Measurements from ENCODE around the gene ITIH1.
"Not testable (repeated sequence)": the region's sequence is repeated elsewhere in the genome, so short reads cannot be mapped to it uniquely, and the experiment has no call there.

ITIH1 gene

GRCh38 chr3:52774901-52775864 lies 2.2 kb upstream of the ITIH1 start:
- DNase-seq (ENCODE audit: low spot score): no peak

DNA sequence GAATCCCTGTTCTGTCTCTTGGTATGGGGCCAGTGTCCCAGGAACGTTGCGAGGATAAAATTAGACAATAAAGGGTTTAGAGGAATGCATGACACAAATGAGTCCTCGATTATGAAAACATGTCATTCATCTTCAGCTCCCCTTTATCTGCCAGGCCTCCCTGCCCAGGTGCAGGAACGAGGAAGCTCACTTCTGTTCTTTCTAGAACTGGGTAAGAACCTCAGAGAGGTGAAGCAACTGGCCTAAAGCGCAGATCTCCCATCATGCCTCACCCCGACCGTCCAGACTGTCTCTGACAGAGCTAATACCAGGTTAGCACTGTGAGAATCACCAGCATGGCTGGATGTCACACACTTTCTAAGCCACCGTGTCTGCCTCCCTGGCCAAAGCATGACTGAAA lies 1.5 kb upstream of the ITIH1 start:
- no peak for DNase-seq (ENCODE audit: low spot score)

GRCh38 chr3:52776486-52776885 lies 913 bp upstream of the ITIH1 start:
- not testable (repeated sequence) for DNase-seq (ENCODE audit: low spot score)

- DNase-seq (ENCODE audit: low spot score): no peak
These were observed 783 bp downstream of the ITIH1 start for GRCh38 chr3:52777959-52778805.

- no peak for DNase-seq (ENCODE audit: low spot score)
These were observed 1.8 kb downstream of the ITIH1 start for GRCh38 chr3:52779011-52779836.

GRCh38 chr3:52779837-52780585 lies 2.6 kb downstream of the ITIH1 start:
- DNase-seq (ENCODE audit: low spot score): no peak

- DNase-seq (ENCODE audit: low spot score): no peak
These were observed 4.3 kb downstream of the ITIH1 start for GRCh38 chr3:52781741-52782140.

DNA sequence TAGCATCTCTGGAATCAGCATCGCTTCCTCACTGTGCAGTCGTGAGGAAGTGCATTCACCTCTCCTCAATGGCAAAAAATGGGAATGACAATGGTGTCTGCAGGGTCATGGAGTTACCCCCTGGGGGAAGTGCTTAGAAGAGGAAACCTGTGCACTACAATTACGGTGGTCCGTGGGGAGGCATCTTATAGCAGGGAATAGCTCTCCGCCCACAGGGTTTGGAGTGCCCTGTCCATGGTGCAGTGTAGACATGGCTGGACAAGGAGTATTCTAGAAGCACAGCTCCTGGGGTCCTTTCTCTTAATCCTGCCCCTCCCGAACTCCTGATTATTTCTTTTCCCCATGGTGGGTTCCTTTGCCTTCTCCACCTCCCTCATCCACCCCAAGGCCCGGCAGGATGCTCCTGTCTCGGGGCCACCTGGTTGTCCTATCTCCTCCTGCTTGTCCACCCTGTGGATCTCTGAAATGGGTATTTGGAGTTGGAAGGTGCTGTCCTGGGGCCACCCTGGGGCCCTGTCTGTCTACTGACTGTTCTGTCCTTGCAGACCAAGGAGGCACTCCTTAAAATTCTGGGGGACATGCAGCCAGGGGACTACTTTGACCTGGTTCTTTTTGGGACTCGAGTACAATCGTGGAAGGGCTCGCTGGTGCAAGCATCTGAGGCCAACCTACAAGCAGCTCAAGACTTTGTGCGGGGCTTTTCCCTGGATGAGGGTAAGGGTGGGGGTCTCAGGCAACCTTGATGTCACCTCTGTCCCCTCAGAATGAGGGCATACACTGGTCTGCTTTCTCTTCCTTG lies 5.2 kb downstream of the ITIH1 start:
- no peak for DNase-seq (ENCODE audit: low spot score)

GRCh38 chr3:52783211-52783555 lies 5.8 kb downstream of the ITIH1 start:
- DNase-seq (ENCODE audit: low spot score): no peak

- no peak for DNase-seq (ENCODE audit: low spot score)
These were observed 6.7 kb downstream of the ITIH1 start for GRCh38 chr3:52784021-52784621.

DNA sequence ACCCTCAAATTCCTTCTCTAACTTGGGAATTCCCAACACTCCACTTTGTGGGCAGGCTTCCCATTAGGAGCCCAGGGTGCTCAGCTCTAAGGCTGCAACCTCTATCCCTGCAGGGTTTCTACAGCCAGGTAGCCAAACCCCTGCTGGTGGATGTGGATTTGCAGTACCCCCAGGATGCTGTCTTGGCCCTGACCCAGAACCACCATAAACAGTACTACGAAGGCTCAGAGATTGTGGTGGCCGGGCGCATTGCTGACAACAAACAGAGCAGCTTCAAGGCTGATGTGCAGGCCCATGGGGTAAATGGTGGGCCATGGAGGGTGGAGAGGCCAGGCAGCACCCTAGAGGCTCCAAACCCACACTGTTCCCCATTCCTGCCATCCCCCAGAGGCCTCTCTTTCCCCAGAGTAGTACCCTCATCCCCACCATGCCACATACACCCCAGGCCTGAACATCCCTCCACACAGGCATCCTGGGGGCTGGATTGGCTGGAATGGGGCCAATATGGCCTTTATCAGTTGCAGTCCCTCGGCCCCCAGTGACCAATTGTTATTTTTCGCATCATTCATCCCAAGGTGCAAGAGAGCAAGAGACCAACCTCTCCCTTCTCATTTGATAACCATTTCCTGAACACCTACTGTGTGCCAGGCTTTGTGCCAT lies 7.7 kb downstream of the ITIH1 start:
- no peak for DNase-seq (ENCODE audit: low spot score)

DNA sequence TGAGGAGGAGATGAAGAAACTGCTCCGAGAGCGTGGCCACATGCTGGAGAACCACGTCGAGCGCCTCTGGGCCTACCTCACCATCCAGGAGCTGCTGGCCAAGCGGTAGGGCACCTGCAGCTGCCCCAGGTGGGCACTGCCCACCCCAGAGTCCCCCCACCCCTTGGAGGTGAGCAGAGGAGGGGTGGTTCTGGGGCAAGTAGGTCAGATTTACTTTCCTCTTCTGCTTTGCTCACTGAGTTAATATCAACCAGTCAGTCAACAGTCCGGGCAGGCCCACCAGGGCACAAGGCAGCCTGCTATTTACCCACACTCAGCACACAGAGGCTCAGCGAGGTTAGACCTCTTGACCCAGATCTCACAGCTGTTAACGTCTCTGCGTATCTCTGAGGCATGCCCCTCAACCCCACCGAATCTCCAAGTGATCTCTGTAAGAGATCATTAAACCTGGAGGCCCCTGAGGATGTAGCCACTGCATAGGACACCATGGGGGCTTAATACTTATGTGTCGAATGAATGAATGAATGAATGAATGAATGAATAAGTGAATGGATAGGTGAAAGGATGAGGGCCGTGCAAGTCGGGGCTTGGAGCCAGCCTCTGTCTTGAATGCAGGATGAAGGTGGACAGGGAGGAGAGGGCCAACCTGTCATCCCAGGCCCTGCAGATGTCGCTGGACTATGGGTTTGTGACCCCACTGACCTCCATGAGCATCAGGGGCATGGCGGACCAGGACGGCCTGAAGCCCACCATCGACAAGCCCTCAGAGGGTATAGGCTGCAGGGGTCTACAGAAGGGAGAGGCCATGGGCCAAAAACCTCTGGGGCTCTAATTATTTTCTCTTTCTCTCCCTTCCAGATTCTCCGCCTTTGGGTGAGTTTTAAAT lies 9.2 kb downstream of the ITIH1 start:
- DNase-seq (ENCODE audit: low spot score): no peak

GRCh38 chr3:52787246-52787645 lies 9.8 kb downstream of the ITIH1 start:
- no peak for DNase-seq (ENCODE audit: low spot score)

DNA sequence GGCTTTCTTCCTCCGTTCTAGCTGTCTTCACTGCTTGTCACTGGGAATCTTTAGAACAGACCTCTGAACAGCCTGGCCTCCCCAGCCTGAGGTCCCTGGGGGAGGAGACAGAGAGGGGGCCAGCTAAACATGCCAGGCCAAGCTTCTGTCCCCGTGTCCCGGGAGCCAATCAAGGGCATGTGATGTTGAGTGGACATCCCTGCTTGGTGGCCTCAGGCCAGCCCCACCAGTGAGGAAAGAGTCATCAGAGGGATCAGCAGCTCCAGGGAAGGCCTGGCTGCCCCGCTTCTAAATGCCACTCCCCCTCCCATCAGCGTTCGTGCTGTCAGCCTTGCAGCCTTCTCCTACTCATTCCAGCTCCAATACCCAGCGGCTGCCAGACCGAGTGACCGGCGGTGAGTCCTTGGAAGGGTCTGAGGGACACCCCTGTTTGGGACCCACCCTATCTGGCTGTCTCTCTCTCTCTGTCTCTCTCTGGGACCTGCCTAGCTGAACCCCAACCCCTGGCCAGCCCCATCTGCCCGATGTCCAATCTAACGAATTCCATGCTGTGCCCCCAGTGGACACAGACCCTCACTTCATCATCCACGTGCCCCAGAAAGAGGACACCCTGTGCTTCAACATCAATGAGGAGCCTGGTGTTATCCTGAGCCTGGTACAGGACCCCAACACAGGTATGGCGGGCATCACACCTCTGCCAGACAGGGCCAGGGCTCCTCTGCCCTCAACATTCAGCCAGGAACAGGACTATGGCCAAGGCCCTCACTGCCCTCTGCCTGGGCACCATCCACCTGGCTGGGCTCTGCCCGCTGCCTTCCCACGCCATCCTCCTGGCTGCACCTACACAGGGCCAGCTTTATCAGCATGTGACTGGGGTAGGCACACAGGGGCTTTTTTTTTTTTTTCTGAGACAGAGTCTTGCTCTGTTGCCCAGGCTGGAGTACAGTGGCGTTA lies 10.6 kb downstream of the ITIH1 start:
- DNase-seq (ENCODE audit: low spot score): no peak

GRCh38 chr3:52788890-52789745 lies 11.7 kb downstream of the ITIH1 start:
- no peak for DNase-seq (ENCODE audit: low spot score)

GRCh38 chr3:52789746-52790040 lies 12.3 kb downstream of the ITIH1 start:
- DNase-seq (ENCODE audit: low spot score): no peak

- no peak for DNase-seq (ENCODE audit: low spot score)
These were observed 12.9 kb downstream of the ITIH1 start for GRCh38 chr3:52790337-52790736.

Data from kidney tubule cell (primary cell).